Spleen (tissue), 7 donors: Measurements from ENCODE around the gene ABCC8.

ENCODE experiments used
- POLR2AphosphoS5 ChIP-seq, 3 donors: sonication (generic); formaldehyde crosslinking; IDR thresholded peaks; one replicate each; pipeline ENCODE4 v1.5.1; 2017; ENCODE audit warnings: antibody characterized with exemption in 3 of 3
- TF ChIP-seq, protein P1 (sequence below), 11 experiments: fragments of 200-600 bp in 7 of 11; fragments of 450-650 bp in 4 of 11; sonication (generic) in 4 of 11; IDR thresholded peaks in 8 of 11; conservative IDR thresholded peaks in 3 of 11; 1 replicate in 7 of 11; 2 replicates in 4 of 11; pipeline versions ENCODE4 v1.4.0 to v1.8.0; 2016 to 2021; ENCODE audit warnings: antibody characterized with exemption in 11 of 11, inconsistent platforms in 4 of 11, mild to moderate bottlenecking in 1 of 11
- donor health status: DM: no; HTN: no; CAD: no; lungs with moderate emphysema.
- donor health status: DM: no; HTN: no; CAD: no.
- donor health status: DM: no; HTN: no; CAD: no.

DNA sequence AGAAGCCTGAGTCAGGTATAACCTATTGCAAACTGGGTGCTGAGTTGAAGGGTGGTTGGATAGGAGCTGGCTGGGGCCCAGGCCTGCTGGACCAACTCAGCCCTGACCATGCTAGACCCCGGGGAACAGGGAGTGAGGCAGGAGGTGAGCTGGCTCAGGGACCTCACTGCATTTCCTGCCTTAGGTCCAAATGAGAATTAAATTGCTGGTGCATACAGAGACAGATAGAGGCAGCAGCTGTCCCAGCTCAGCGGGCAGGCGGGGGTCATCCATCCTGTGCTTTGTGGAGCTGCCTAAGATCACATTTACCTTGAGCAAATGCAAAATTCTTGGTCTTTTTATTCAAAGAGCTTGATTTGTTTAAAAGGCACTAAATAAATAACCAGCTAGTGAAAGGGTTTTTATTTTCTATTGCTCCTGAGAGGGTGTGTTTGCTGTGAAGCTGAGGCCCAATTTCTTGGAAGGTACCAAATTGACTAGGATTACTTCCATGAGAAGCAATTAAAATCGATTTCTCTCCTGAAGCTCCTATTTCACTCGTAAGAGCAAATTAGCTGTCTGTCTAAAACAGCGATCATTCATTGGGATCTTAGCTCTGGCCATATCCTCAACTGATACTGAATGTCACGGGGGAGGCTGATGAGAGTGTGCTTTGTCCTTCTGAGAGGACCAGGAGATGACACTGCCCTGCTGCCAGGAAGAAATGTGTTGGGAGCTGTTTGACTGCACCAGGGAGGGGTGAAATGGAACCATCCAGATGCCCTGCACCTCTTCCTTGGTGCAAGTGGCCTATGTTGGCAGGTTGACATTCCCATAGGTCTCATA, 42.6 kb upstream of the ABCC8 start:
- TF ChIP-seq POLR2AphosphoS5 (IDR thresholded peaks at IDR 0.05) = no peak
- TF ChIP-seq, protein P1, sequence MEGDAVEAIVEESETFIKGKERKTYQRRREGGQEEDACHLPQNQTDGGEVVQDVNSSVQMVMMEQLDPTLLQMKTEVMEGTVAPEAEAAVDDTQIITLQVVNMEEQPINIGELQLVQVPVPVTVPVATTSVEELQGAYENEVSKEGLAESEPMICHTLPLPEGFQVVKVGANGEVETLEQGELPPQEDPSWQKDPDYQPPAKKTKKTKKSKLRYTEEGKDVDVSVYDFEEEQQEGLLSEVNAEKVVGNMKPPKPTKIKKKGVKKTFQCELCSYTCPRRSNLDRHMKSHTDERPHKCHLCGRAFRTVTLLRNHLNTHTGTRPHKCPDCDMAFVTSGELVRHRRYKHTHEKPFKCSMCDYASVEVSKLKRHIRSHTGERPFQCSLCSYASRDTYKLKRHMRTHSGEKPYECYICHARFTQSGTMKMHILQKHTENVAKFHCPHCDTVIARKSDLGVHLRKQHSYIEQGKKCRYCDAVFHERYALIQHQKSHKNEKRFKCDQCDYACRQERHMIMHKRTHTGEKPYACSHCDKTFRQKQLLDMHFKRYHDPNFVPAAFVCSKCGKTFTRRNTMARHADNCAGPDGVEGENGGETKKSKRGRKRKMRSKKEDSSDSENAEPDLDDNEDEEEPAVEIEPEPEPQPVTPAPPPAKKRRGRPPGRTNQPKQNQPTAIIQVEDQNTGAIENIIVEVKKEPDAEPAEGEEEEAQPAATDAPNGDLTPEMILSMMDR (IDR thresholded peaks at IDR 0.05 in 8 of 11, conservative IDR thresholded peaks at IDR 0.05 in 3 of 11) = no peak
